NCI-H2196 treated with DMSO at 0.1 percent for 48 hours (cell line): ENCODE measurements around the gene WNT2B.

Source experiments
- DNase-seq: peaks from one replicate; lab custom pipeline; 2025; ENCODE audit not compliant: unreplicated experiment; lab: John Stamatoyannopoulos, UW

Gene WNT2B

DNA sequence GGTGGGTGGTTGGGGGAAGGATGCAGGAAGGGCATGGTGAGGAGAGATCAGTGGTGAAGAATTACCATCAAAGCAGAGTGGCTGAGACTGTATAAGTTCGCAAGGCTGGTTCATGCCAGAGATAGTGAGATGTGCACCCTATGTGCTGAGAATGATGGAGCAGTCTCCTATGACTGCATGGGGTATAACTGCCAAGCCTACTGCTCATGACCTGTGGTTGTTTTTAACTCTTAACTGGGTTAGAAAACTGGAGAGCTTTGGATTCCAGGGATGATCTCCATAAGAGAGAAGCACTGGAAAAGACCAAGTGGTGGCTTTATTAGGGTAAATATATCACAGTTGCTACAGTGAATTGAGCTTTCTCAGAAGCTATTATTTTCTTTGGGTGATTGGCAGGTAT, 16.2 kb downstream of the WNT2B start:
- DNase-seq, result no peak

DNA sequence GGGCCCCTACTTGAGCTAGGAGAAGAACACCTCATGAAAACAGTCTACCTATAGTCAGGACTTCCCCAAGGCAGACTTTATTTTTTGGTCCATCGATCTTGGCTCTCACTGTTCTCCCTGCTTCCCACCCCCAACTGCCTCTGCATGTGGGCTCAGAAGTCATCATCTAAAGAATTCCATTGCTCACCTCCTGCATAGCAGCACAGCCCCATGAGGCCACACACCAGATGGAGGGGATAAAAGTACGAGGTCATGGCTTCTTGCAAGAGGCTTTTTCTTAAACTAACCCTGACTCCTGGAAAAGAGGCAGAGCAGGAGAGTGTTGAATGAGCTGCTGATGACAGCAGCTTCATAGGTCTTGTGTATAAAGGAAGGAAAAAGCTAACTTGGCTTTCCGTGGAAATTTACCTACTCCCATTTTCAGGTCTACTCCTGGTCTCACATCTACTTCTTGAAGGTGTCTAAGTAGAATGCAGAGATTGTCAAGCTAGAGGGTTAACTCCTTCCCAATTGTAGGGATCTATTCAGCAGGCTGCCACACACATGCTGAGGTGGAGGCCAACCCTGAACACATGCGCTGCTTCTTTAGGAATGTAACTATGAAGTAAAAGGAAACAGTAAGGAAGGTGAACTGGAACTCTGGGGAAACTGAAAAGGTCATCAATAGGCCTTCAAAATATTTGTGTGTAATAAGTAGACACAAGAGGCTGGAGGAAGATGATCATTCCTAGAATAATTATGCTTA, 18.7 kb downstream of the WNT2B start:
- DNase-seq, result no peak

DNA sequence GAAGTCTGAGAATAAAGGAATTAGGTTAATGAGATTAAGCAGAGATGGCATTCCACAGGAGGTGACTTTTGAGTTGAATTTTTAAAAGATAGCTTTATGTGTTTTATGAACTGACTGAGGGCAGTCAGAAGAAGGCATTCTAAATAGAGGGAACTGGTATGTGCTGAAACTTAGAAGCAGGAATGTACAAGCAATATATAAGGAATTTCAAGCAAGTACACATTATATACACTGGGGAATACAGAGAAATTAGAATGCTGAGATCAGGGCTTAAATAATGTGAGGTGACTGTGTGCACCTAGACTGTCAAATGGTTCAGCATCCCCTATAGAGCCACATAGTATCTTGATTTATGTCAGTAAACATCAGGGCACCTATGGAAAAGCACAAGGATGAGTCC, 19.3 kb downstream of the WNT2B start:
- DNase-seq, result no peak

DNA sequence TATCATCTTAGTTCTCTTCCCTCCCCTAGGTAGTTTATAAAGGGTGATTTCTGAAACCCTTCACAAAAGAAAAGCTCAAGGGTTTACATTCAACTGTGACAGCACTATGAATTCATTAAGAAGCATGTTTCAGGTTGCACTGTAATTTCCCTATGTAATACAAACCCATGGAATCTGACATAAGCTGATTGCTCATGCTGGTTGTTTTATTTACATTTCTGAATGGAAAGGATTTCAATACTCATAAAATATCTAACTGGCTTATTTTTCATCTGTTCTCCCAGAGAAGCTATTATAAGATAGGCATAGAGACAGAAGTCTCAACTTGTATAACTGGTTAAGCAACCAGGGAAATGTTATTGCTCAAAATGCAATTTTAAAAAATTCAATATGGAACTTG, 20.5 kb downstream of the WNT2B start:
- no peak for DNase-seq

DNA sequence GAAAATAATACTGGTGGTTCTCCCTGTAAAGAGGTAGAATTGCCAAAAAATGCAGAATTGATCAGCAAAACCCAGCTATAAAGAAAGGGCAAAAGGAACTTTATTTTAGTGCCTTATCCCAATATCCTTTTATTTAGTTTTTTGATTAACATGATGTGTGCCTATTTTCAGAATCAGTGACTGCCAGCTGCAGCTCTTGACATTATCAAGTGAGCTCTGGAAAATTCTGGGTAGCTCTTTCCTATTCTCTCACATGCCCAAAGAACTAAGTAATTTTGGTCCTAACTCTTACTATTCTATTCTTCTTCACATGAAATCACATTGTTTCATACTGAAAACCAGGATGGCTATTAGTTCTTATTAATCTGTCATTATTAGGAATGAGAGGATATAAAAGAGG, 22.1 kb downstream of the WNT2B start:
- DNase-seq, result no peak

DNA sequence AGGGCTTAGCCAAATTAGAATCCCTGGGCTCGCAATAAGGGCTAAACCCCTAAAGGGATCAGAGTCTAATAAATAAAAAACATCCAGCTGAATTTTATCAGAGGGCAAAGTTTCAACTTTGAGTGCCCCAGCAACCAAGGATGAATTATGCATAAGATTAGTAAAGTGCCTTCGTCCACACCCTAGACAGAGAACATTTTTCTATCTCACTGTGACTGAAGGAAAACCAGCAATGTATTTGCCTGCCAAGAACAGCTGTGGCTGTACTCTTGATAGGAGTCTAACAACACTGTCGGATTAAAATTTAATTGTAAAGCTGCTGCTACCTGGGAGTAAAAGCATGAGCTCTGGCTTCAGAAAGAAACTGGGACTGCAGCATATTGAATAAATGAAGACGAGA, 23.3 kb downstream of the WNT2B start:
- no peak for DNase-seq

DNA sequence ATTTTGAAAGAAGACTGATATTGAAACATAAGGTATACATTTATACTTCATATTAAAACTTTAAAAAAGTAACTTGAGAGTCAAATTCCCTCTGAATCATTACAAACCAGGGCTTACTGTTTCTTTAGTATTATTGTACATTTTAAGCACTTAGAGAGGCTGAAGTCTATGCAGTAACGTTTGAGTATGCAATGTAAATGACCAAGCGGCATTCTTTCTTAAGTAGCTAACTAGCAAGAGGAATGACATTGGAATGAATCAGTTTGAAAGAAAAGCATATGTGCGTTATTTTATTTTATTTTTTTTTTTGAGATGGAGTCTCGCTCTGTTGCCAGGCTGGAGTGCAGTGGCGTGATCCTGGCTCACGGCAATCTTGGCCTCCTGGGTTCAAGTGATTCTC, 24.3 kb downstream of the WNT2B start:
- DNase-seq, result no peak

DNA sequence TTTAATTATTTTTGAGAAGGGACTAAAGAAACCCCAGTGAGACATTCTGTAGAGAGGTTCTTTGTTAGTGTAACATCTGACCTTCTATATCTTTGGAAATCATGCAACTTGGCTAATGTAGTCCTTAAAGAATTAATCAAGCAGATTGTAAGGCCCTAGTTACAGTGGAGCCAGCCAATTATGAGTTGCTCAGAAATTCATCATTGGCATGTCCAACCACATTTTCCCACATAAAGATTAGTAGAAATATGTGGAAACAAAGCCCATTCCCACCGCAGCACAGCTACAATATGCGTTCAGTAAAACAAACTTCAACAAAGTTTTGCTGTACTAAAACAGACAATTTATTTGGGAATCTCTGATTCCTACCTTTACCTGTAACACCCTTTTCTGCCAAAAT, 27.8 kb downstream of the WNT2B start:
- DNase-seq, result no peak

DNA sequence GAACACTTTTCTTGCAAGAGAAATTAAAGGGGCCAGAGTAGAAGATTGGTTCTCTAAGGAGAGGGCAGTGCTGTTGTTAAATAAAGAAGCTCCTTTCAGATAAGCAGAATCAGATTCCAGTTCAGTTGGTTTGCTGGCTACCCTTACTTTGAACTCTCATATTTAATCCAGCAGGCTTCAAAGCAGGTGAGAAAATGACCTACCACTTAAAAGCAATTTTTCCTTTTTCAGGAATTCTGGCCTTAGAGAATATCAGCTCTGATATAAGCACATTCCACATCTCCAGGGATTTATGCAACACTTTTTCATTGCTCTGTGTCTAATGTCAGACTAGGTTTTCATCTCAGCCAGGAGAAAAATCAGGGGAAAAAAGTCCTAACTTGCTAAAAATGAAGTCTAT, 28.7 kb downstream of the WNT2B start:
- no peak for DNase-seq

DNA sequence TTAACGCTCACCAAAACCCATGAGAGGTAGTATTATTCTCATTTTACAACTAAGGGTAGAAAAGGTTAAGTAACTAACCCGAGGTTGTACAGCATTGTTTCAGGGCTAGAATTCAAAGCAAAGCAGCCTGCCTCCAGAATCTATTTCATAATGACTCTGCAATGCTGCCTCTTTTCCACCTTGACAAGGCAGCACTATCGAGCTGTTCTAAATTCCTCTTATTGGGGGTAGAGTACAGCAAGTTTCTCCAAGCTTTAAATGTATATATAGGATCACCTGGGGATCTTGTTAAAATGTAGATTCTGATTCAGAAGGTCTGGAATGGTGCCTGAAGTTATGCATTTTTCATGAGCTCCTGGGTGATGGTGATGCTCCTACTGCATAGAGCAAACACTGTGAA, 30.1 kb downstream of the WNT2B start:
- DNase-seq, result no peak

DNA sequence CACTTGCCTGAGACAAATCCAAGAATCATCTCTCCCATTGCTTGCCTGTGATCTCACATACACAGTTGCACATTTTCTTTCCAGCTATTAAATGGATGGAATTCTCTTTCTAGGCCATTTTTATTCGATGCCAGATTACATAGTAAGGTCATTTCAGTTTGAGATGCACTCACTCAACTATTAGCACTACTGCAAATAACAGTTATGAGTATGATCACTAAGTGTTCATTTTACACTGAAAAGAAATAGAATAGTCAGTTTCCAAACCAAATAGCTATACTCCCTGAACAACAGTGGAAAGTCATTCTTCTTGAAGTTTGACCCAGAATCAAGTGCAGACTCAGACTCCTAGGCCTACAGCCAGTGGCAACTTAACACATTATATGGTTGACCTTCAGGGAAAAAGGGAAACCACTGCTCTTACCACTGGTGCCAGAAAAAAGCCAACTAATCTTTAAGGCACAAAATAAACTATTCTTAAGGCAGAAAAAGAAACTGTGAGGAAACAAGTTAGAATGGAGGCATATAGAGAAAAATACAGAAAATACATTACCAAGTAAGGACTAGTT, 31.5 kb downstream of the WNT2B start:
- DNase-seq, result no peak

DNA sequence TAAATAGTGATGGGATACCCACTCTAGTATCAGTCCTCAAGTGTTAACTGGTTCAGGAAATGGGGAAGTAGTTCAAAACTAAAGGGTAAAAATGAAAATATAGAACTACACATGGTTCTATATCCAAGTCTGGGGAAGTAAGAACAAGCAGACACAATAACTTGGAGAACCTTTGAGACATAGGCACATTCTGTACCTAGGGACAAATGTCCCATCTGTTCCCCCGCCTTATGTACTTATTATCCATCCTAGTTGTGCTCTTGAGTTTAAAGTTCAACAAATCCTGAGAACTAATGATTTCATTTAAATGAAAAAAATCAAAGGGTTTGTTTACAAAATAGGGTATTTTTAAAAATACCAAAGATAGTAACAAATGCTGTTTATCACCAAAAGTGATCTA, 32.5 kb downstream of the WNT2B start:
- DNase-seq, result no peak

DNA sequence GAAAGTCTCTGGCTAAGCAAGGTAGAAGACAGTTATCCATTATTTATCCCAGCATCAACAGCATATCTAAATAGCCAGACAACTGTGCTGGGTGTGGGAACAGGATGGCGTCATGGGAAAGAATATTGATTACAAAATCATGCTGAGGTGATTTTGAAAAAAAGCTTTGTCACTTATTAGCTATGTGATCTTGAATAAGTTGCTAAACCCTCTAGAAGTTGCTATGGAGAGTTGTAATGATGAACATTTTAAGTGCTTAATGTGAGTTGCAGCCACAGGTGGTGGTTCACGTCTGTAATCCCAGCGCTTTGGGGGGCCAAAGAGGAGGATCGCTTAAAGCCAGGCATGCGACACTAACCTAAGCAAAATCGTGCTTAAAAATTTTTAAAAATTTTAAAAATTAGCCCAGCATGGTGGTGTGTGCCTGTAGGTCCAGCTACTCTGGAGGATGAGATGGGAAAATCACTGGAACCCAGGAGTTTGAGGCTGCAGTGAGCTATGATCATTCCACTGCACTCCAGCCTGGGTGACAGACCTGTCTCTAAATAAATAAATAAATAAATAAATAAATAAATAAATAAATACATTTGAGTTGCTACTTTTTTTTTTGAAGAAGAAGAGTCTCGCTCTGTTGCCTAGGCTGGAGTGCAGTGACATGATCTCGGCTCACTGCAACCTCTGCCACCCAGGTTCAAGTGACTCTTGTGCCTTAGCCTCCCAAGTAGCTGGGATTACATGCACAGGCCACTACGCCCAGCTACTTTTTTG, 33.6 kb downstream of the WNT2B start:
- DNase-seq, result no peak

DNA sequence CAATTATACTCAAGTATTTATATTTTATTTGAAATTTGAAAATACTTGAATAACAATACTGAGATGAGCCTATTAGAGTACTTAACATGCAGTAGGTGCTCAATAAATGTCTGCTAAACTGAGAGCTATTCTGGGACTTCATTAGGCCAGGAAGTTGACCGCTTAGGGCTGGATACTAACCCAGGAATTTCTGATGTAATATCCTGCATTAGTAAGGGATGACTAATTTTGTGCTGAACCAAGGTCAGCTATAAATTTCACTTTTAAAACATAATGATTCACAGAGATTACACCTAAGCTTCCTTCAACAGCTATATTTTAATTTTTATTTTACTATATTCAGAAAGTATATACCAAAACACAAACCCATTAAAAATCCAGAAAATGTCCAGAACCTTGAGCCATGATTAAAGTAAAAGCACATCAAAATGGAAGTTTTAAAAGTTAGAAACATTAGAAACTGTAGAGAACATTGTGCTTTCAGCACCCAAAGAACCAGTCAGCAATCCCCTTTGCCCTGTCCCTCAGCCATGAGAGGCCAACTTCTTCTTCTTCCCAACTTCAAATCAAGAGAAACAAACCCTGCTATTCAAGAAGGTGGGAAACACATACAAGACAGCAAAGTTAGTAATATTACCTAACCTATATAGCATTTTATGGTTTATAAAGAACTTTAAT, 35.4 kb downstream of the WNT2B start:
- DNase-seq, result no peak

DNA sequence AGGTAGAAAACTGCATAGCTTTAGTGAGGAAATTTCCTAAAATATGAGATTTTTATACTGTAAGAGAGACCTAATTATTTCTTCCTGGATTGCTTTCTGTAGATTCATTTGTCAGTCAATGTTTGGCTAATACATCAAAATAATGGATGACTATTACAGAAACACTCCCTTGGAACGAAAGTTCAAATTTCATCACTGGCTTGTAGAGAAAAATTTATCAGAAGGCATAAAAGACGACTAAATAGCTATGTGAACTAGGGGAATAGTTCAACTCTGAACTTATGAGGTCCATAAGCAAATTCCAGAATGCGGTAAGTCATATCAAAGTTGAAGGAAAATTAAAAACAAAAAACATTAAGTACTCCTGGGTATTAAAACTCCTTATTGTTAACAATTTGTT, 36.0 kb downstream of the WNT2B start:
- no peak for DNase-seq

DNA sequence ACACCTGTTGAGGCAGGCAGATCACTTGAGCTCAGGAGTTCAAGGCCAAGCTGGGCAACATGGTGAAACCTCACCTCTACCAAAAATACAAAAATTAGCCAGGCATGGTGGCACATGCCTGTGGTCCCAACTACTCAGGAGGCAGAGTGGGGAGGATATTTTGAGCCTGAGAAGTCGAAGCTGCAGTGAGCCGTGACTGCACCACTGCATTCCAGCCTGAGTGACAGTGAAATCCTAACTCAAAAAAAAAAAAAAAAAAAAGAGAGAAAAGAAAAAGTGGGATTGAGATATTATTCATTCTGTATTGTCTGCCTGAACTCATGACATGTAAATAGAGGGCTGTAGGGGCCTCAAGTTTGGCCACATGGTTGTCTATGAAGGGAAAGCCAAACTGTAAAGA, 37.3 kb downstream of the WNT2B start:
- DNase-seq, result no peak

DNA sequence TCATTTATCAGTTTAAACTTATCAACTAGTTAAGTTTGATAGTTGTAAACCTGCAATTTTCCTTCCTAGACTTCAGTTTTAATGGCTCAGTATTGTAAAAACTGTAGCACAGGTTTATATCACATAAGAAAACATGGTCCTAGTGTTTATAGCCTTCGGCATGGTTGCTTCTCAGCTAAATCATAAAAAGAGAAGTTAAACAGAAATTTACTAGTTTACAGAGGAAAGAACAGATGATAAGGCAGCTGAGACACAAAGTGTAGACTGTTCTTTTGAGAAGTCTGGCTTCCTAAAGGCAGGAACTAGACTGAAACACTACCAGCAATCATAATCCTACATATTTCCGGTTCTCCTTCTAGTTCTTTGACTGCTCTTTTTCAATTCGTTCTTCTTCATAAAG, 39.8 kb downstream of the WNT2B start:
- no peak for DNase-seq

DNA sequence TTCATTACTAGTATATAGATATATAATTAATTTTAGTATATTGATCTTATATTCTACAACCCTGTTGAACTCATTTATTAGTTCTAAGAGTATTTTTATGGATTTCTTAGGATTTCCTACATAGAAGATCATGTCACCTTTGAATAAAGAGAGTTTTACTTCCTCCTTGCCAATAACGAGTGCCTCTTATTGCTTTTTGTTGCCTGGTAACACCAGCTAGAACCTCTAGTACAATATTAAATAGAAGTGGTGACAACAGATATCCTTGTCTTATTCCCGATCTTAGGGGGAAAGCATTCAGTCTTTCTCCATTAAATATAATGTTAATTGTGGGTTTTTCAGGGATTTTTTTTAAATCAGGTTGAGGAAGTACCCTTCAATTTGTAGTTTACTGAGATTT, 40.8 kb downstream of the WNT2B start:
- no peak for DNase-seq

DNA sequence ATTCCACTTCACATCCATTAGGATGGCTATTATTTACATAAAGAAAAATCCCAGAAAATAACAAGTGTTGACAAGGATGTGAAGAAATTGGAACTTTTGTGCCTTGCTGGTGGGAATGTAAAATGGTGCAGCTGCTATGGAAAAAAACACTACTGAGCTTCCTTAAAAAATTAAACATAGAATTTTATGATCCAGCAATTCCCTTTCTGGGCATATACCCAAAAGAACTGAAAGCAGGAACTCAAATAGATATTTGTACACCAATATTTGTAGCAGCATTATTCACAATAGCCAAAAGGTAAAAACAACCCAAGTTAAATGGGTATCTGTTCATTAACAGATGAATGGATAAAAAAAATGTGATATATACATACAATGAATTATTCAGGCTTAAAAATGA, 45.6 kb downstream of the WNT2B start:
- DNase-seq, result no peak

DNA sequence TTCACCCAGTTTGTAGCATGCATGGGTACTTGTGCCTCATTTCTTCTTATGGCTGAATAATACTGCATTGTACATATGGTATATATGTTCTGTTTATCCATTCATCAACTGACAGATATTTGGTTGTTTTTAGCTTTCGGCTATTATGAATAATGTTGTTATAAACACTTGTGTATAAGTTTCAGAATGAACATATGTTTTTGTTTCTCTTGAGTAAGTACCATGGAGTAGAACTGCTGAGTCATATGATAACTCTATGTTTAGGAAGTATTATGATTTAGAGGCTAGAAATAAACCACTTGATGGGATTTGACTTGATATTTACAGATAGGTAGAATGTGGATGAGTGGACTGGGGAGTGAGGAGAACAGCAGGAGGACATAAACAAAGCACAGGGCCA, 48.6 kb downstream of the WNT2B start:
- DNase-seq, result no peak

DNA sequence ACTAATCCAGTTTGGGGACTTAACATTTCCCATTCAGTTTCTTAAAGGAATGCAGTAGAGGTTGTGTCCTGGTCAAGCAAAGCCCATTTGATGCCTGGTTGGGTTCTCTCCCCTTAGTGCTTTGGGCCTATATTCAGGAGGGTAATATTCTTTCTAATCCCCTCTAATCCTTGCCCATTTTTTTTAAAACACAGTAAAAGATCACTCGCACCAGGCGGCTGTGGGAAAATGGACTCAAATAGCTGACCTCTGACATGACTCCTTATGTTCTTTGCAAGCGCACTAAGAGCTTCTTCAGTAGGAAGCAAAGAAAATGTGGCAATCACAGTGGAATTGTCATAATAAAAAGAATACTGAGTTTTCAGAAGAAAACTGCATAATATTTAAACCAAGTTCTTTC, 49.9 kb downstream of the WNT2B start:
- no peak for DNase-seq

DNA sequence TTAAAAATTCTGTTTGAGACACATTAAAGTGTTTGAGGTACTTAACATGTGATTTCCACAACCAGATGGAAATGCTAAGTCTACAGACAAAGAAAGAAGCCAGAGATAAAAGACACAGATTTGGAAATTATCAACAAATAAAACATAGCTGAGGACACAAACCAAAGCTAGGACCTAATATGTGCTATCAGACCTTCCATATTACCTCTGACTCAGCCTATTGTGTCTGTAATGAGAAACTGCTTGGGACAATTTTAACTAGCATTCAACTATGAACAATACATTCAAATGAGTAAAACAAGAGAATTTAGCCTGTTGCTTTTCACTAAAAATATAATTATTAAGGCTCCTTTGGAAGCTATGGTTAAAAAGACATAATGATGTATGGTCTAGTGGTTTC, 54.6 kb downstream of the WNT2B start:
- DNase-seq, result no peak
